ENCODE data around the gene EXOC6. TPM values are rescaled to one million over a fixed set of nuclear protein-coding genes. Genes with fewer than 3 reads are reported as not detected.
"Not testable (repeated sequence)": the region's sequence is repeated elsewhere in the genome, so short reads cannot be mapped to it uniquely, and the experiment has no call there.

The EXOC6 gene
- total and polyA plus RNA-seq, 2 of the 13 experiments (the other 11 are each of a cell fraction or from before 2014, with no cell fraction given), result 22.2 to 29.2 TPM

DNA sequence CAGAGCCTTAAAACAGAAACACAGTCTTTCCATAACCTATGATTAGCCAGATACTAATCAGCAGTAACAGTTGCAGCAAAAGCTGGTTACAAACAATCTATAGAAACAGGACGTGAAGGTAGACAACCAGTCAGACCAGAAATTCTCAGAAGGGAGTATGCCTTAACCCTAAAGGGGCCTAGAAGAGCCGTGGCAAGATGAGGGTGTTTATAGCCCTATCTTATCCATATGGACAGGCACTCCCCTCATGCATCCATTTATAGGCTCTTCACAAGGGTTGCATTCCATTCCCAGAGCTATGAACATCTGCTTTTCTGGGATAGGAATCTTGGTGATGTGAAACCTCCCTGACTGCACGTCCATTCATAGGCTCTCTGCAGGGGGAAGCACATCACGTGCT lies 64.3 kb downstream of the EXOC6 start:
- H3K4me1 ChIP-seq (ENCODE audit: insufficient read depth, low read length); intact Hi-C loops (cut with micrococcal nuclease; ENCODE audit: unreplicated experiment); H3K79me2 ChIP-seq (ENCODE audit: insufficient read depth, low read length); in situ Hi-C loops (cut with HindIII; ENCODE audit: extremely low pct_ligation_motif_present, low pct_unique_long_range_greater_than_20kb); H3K36me3 ChIP-seq (replicated peaks in 1 of 2; ENCODE audit: control insufficient read depth in 1 of 2, insufficient read depth in 2 of 2, low read length in 2 of 2); ATAC-seq; BruUV-seq (replicated peaks); H3K4me2 ChIP-seq (ENCODE audit: low read depth, low read length); CTCF ChIA-PET (ENCODE audit: low intra/inter-chr PET ratio, low total read pairs); FAIRE-seq; H3K9me3 ChIP-seq (ENCODE audit: low read length); H2AFZ ChIP-seq (ENCODE audit: low read length); H4K20me1 ChIP-seq (ENCODE audit: insufficient read depth, low read length); DNase-seq (ENCODE audit: low spot score); H3K27ac ChIP-seq (ENCODE audit: extremely low read length, insufficient read depth, low read length); H3K27me3 ChIP-seq (ENCODE audit: control insufficient read depth in 1 of 2, insufficient read depth in 2 of 2, low read length in 2 of 2); H3K4me3 ChIP-seq (replicated peaks in 1 of 3; ENCODE audit: insufficient read depth in 1 of 3, low read depth in 2 of 3, low read length in 3 of 3); POLR2A ChIA-PET; H3K9ac ChIP-seq (ENCODE audit: insufficient read depth, low read depth, low read length): not testable (repeated sequence)
- 90% methylated on average over 4 of the region's 4 CpGs for WGBS (ENCODE audit: low lambda C conversion rate)

DNA sequence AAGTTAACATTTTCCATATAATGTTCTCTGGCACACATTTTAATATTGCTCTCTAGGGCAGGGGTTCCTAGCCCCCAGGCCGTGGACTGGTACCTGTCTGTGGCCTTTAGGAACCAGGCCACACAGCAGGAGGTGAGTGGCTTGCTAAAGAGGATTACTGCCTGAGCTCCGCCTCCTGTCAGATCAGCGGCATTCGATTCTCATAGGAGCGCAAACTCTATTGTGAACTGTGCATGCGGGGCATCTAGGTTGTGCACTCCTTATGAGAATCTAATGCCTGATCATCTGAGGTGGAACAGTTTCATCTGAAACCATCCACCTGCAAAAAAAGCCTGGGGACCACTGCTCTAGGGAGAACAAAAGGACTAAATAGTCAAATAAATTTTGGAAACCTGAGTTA lies 65.7 kb downstream of the EXOC6 start:
- Histone ChIP-seq H3K27me3 (ENCODE audit: control insufficient read depth in 1 of 2, insufficient read depth in 2 of 2, low read length in 2 of 2) (no peaks in the 10 kb centered on the region), H2AFZ (ENCODE audit: low read length) (no peak overlapping the region), H3K9ac (ENCODE audit: insufficient read depth, low read depth, low read length) (no peak overlapping the region), H3K27ac (ENCODE audit: extremely low read length, insufficient read depth, low read length) (no peak overlapping the region), H3K9me3 (ENCODE audit: low read length) (no peaks in the 10 kb centered on the region), H3K4me1 (ENCODE audit: insufficient read depth, low read length) (no peaks in the 10 kb centered on the region), H3K4me2 (ENCODE audit: low read depth, low read length) (no peak overlapping the region), H3K79me2 (ENCODE audit: insufficient read depth, low read length) (no peaks in the 10 kb centered on the region), H4K20me1 (ENCODE audit: insufficient read depth, low read length) (no peaks in the 10 kb centered on the region), H3K4me3 (replicated peaks in 1 of 3; ENCODE audit: insufficient read depth in 1 of 3, low read depth in 2 of 3, low read length in 3 of 3) (no peak overlapping the region), H3K36me3 (replicated peaks in 1 of 2; ENCODE audit: control insufficient read depth in 1 of 2, insufficient read depth in 2 of 2, low read length in 2 of 2) (peaks cover 0 to 10% of the 10 kb centered on the region in 2 experiments; a peak in 2 of 5 replicates)
- ChIA-PET POLR2A (no interaction called here), CTCF (ENCODE audit: low intra/inter-chr PET ratio, low total read pairs) (interaction anchor here (1.3 kb wide), 1 partner anchor 126 kb away, joined by 3 read pairs; no protein-coding TSS in a partner anchor)
- ATAC-seq (no peak), FAIRE-seq (no peak), DNase-seq (ENCODE audit: low spot score) (no peak)
- 95% methylated on average over 6 of the region's 6 CpGs for WGBS (ENCODE audit: low lambda C conversion rate)
- no TSS peak for BruUV-seq (replicated peaks)
- in situ Hi-C loops (cut with HindIII; ENCODE audit: extremely low pct_ligation_motif_present, low pct_unique_long_range_greater_than_20kb), result no loop called here
- TF ChIP-seq U2AF2 (IDR thresholded peaks at IDR 0.05; ENCODE audit: low read depth, low read length) (no peak), ZNF263 (CRISPR knock-in tag; IDR thresholded peaks at IDR 0.05) (no peak), ZNF720 (CRISPR knock-in tag; IDR thresholded peaks at IDR 0.05) (no peak), ZNF430 (CRISPR knock-in tag; IDR thresholded peaks at IDR 0.05) (no peak), ZC3H4 (CRISPR knock-in tag; IDR thresholded peaks at IDR 0.05; ENCODE audit: borderline replicate concordance) (no peak), MEIS2 (CRISPR knock-in tag; IDR thresholded peaks at IDR 0.05) (no peak), FOXA3 (CRISPR knock-in tag; IDR thresholded peaks at IDR 0.05) (no peak), ZNF749 (CRISPR knock-in tag; IDR thresholded peaks at IDR 0.05; ENCODE audit: borderline replicate concordance) (no peak), CC2D1A (CRISPR knock-in tag; IDR thresholded peaks at IDR 0.05) (no peak), ZNF782 (CRISPR knock-in tag; IDR thresholded peaks at IDR 0.05; ENCODE audit: borderline replicate concordance) (no peak)
- TF ChIP-seq, protein P1, sequence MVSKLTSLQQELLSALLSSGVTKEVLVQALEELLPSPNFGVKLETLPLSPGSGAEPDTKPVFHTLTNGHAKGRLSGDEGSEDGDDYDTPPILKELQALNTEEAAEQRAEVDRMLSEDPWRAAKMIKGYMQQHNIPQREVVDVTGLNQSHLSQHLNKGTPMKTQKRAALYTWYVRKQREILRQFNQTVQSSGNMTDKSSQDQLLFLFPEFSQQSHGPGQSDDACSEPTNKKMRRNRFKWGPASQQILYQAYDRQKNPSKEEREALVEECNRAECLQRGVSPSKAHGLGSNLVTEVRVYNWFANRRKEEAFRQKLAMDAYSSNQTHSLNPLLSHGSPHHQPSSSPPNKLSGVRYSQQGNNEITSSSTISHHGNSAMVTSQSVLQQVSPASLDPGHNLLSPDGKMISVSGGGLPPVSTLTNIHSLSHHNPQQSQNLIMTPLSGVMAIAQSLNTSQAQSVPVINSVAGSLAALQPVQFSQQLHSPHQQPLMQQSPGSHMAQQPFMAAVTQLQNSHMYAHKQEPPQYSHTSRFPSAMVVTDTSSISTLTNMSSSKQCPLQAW (CRISPR knock-in tag; IDR thresholded peaks at IDR 0.05), result no peak
- TF ChIP-seq, protein P2, sequence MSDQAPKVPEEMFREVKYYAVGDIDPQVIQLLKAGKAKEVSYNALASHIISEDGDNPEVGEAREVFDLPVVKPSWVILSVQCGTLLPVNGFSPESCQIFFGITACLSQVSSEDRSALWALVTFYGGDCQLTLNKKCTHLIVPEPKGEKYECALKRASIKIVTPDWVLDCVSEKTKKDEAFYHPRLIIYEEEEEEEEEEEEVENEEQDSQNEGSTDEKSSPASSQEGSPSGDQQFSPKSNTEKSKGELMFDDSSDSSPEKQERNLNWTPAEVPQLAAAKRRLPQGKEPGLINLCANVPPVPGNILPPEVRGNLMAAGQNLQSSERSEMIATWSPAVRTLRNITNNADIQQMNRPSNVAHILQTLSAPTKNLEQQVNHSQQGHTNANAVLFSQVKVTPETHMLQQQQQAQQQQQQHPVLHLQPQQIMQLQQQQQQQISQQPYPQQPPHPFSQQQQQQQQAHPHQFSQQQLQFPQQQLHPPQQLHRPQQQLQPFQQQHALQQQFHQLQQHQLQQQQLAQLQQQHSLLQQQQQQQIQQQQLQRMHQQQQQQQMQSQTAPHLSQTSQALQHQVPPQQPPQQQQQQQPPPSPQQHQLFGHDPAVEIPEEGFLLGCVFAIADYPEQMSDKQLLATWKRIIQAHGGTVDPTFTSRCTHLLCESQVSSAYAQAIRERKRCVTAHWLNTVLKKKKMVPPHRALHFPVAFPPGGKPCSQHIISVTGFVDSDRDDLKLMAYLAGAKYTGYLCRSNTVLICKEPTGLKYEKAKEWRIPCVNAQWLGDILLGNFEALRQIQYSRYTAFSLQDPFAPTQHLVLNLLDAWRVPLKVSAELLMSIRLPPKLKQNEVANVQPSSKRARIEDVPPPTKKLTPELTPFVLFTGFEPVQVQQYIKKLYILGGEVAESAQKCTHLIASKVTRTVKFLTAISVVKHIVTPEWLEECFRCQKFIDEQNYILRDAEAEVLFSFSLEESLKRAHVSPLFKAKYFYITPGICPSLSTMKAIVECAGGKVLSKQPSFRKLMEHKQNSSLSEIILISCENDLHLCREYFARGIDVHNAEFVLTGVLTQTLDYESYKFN (CRISPR knock-in tag; conservative IDR thresholded peaks at IDR 0.05), result no peak
- TF ChIP-seq, protein P3, sequence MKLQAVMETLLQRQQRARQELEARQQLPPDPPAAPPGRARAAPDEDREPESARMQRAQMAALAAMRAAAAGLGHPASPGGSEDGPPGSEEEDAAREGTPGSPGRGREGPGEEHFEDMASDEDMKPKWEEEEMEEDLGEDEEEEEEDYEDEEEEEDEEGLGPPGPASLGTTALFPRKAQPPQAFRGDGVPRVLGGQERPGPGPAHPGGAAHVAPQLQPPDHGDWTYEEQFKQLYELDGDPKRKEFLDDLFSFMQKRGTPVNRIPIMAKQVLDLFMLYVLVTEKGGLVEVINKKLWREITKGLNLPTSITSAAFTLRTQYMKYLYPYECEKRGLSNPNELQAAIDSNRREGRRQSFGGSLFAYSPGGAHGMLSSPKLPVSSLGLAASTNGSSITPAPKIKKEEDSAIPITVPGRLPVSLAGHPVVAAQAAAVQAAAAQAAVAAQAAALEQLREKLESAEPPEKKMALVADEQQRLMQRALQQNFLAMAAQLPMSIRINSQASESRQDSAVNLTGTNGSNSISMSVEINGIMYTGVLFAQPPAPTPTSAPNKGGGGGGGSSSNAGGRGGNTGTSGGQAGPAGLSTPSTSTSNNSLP (IDR thresholded peaks at IDR 0.05; ENCODE audit: low read depth, low read length), result no peak
- intact Hi-C loops (cut with micrococcal nuclease; ENCODE audit: unreplicated experiment), result loop anchor here (1.0 kb wide), 1 partner anchor 29 kb away; no protein-coding TSS in a partner anchor
